HCT116 (cell line): ENCODE data around the gene TBXA2R. TPM values are rescaled to one million over a fixed set of nuclear protein-coding genes. Genes with fewer than 3 reads are reported as not detected.
A peak's percentile ranks its signal among the peaks of the same experiment; 100 is the strongest.

Experiments
- ATAC-seq: fragments of 200-7000 bp; cut with Tn5 transposase; 2 replicates; pipeline ENCODE4 v1.9.1; 2020; ENCODE audit warnings: mild to moderate bottlenecking, moderate library complexity
- BruUV-seq: library from RNA; stranded (reverse); fragments of 400-500 nt; replicated peaks from 2 replicates; lab custom pipeline; 2021; lab: Mats Ljungman, UMichigan
- CTCF ChIA-PET: fragments of 300-600 bp; sonication (Branson Sonifier 250); formaldehyde crosslinking; loops from one replicate; lab custom pipeline; 2021; ENCODE audit warnings: antibody characterized with exemption; lab: Charles Lee
- POLR2A ChIA-PET: fragments of 300-600, 350-600 bp; sonication (Branson Sonifier 250); formaldehyde crosslinking; loops from one replicate; lab custom pipeline; 2021; ENCODE audit warnings: antibody characterized with exemption; lab: Charles Lee
- RAD21 ChIA-PET, 2 experiments: fragments of 300-600 bp; sonication (Branson Sonifier 250); formaldehyde crosslinking; loops; one replicate each; lab custom pipeline; 2023; ENCODE audit warnings: low total read pairs in 2 of 2; ENCODE audit not compliant: uncharacterized antibody in 2 of 2, unreplicated experiment in 2 of 2, low non-redundant PET in 1 of 2; lab: Charles Lee
- DNase-seq: peaks from one replicate; pipeline ENCODE4 v3.0.0-alpha.2; 2010; ENCODE audit warnings: low read depth, low spot score
- H2AFZ ChIP-seq: fragments of 200-600 bp; shearing (Covaris generic), sonication (generic); 2 replicates; pipeline ENCODE4 v1.6.1; 2017; ENCODE audit warnings: low read depth, mixed run types, mixed read lengths, antibody characterized with exemption, low read length; ENCODE audit not compliant: poor library complexity, severe bottlenecking
- H3K27ac ChIP-seq: 2 replicates; pipeline ENCODE4 v1.5.1; 2012; ENCODE audit warnings: low read depth, low read length
- H3K27me3 ChIP-seq: fragments of 200-600 bp; sonication (generic); 2 replicates; pipeline ENCODE4 v1.6.1; 2016; ENCODE audit warnings: mixed run types, low read length, mixed read lengths; ENCODE audit not compliant: insufficient read depth
- H3K36me3 ChIP-seq, 2 experiments: fragments of 200-500 bp in 1 of 2; fragments of 200-600 bp in 1 of 2; sonication (Bioruptor generic) in 1 of 2; sonication (generic) in 1 of 2; 2 replicates each; pipeline versions ENCODE4 v1.5.1 to v1.6.1; 2014 to 2016; ENCODE audit warnings: low read length in 2 of 2, inconsistent platforms in 1 of 2, mixed read lengths in 1 of 2, mixed run types in 1 of 2; ENCODE audit not compliant: insufficient read depth in 2 of 2, control insufficient read depth in 1 of 2
- H3K4me1 ChIP-seq, 2 experiments: fragments of 200-600 bp in 1 of 2; sonication (generic) in 1 of 2; 2 replicates each; pipeline versions ENCODE4 v1.5.1 to v1.6.1; 2012 to 2017; ENCODE audit warnings: low read length in 2 of 2, inconsistent platforms in 1 of 2, mild to moderate bottlenecking in 1 of 2, mixed read lengths in 1 of 2, mixed run types in 1 of 2, moderate library complexity in 1 of 2; ENCODE audit not compliant: insufficient read depth in 2 of 2, control insufficient read depth in 1 of 2
- H3K4me2 ChIP-seq: fragments of 200-600 bp; sonication (generic); 2 replicates; pipeline ENCODE4 v1.6.1; 2017; ENCODE audit warnings: mixed run types, low read length, mixed read lengths
- H3K4me3 ChIP-seq, 2 experiments: fragments of 200-600 bp in 1 of 2; sonication (generic) in 1 of 2; replicated peaks in 1 of 2; 2 replicates each; pipeline ENCODE4 v1.5.1; 2011 to 2016; ENCODE audit warnings: low read length in 2 of 2, control low read depth in 1 of 2, low read depth in 1 of 2, mild to moderate bottlenecking in 1 of 2, mixed read lengths in 1 of 2, mixed run types in 1 of 2
- H3K79me2 ChIP-seq: fragments of 200-600 bp; sonication (generic); 2 replicates; pipeline ENCODE4 v1.6.1; 2017; ENCODE audit warnings: mild to moderate bottlenecking, mixed run types, low read length, moderate library complexity, mixed read lengths; ENCODE audit not compliant: insufficient read depth
- H3K9ac ChIP-seq: fragments of 200-600 bp; sonication (generic); 2 replicates; pipeline ENCODE4 v1.6.1; 2016; ENCODE audit warnings: low read length, mixed read lengths
- H3K9me2 ChIP-seq: fragments of 200-600 bp; sonication (generic), shearing (Covaris generic); 2 replicates; pipeline ENCODE4 v1.6.1; 2017; ENCODE audit warnings: mixed run types, mild to moderate bottlenecking, moderate library complexity; ENCODE audit not compliant: insufficient read depth
- H3K9me3 ChIP-seq, 2 experiments: fragments of 200-500 bp in 1 of 2; fragments of 200-600 bp in 1 of 2; sonication (Bioruptor generic) in 1 of 2; sonication (generic) in 1 of 2; 2 replicates each; pipeline ENCODE4 v1.6.1; 2014 to 2017; ENCODE audit warnings: low read length in 2 of 2, mixed read lengths in 2 of 2, inconsistent platforms in 1 of 2, low read depth in 1 of 2, mild to moderate bottlenecking in 1 of 2, mixed run types in 1 of 2, moderate library complexity in 1 of 2; ENCODE audit not compliant: control insufficient read depth in 1 of 2, insufficient read depth in 1 of 2
- H4K20me1 ChIP-seq: fragments of 200-600 bp; sonication (generic), shearing (Covaris generic); 2 replicates; pipeline ENCODE4 v1.6.1; 2017; ENCODE audit warnings: mixed run types, mild to moderate bottlenecking, moderate library complexity; ENCODE audit not compliant: insufficient read depth
- EGR1 ChIP-seq: IDR thresholded peaks from 2 replicates; pipeline ENCODE4 v1.6.1; 2012; ENCODE audit warnings: low read depth
- FOSL1 ChIP-seq: IDR thresholded peaks from 2 replicates; pipeline ENCODE4 v1.6.1; 2012; ENCODE audit warnings: low read depth
- MAX ChIP-seq: IDR thresholded peaks from 2 replicates; pipeline ENCODE4 v1.6.1; 2012
- POLR2AphosphoS5 ChIP-seq: IDR thresholded peaks from 2 replicates; pipeline ENCODE4 v1.6.1; 2011; ENCODE audit warnings: mild to moderate bottlenecking, low read depth, low read length, moderate library complexity
- intact Hi-C: fragments of 100-400 bp; cut with micrococcal nuclease; formaldehyde crosslinking; loops from 2 replicates; pipeline ENCODE4 v1.10.0; 2022
- total RNA-seq: library from RNA; stranded (reverse); gene quantifications from one replicate; pipeline ENCODE4 v1.2.1, GENCODE V29; 2021; ENCODE audit not compliant: unreplicated experiment
- TF ChIP-seq, protein P1 (sequence below): IDR thresholded peaks from 2 replicates; pipeline ENCODE4 v1.6.1; 2011; ENCODE audit warnings: mild to moderate bottlenecking, low read length, moderate library complexity; ENCODE audit not compliant: insufficient replicate concordance; ENCODE audit errors: extremely low read depth

Gene TBXA2R
- total RNA-seq, 1 experiment from 2014 or later: 2.3 TPM

DNA sequence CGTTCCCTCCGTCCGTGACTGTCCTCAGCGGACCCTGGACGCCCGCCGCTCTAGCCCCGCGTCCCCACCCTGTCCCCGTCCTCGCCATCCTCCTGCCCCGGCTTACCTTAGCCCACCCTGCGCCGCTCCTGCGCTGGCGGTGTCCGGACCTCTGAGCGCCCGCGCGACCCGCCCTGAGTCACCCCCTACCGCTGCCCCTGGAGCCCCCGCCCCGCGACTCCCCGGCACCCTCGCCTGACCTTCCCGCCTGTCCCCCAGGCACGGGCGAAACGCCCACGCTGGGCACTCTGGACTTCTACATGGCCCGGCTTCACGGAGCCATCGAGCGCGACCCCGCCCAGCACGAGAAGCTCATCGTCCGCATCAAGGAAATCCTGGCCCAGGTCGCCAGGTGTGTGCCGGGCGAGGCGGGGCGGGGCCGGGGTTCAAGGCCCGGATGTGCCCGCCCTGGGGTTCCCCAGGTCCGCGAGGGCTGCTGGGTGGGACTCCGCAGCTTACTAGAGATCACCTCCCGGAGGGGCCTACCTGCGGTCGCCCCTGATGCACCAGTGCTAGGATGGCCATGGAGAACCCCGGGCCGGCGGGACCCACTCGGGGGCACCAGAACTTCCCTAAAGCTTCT lies 28.8 kb downstream of the TBXA2R start:
- Histone ChIP-seq H4K20me1 (no peaks in the 10 kb centered on the region; the same call in 1 of the 2 replicates), H3K9me2 (no peaks in the 10 kb centered on the region), H3K4me2 (peak overlapping the region; percentile 65), H3K4me3 (peak overlapping the region; percentile 40 to 54), H3K27ac (peak overlapping the region; percentile 47; the same call in 1 of the 2 replicates), H3K4me1 (peaks cover 18 to 66% of the 10 kb centered on the region in 2 experiments), H3K36me3 (peaks cover 3 to 21% of the 10 kb centered on the region in 2 experiments; a peak in 2 of 4 replicates), H3K27me3 (no peaks in the 10 kb centered on the region), H2AFZ (no peak overlapping the region), H3K9ac (peak overlapping the region; percentile 58), H3K79me2 (peaks cover 24% of the 10 kb centered on the region; the same call in 1 of the 2 replicates), H3K9me3 (no peaks in the 10 kb centered on the region)
- RAD21 ChIA-PET: no interaction called here
- POLR2A ChIA-PET: interaction anchor here (0.9 to 1.5 kb wide), 3 partner anchors 9 to 21 kb away, joined by 3 to 6 read pairs (median 3); partner anchors contain the start of gene MFSD12
- TF ChIP-seq FOSL1 (no peak), EGR1 (peak; percentile 68), MAX (peak; percentile 53; the same call in 1 of the 2 replicates), POLR2AphosphoS5 (peak; percentile 63; the same call in 1 of the 2 replicates)
- TF ChIP-seq, protein P1, sequence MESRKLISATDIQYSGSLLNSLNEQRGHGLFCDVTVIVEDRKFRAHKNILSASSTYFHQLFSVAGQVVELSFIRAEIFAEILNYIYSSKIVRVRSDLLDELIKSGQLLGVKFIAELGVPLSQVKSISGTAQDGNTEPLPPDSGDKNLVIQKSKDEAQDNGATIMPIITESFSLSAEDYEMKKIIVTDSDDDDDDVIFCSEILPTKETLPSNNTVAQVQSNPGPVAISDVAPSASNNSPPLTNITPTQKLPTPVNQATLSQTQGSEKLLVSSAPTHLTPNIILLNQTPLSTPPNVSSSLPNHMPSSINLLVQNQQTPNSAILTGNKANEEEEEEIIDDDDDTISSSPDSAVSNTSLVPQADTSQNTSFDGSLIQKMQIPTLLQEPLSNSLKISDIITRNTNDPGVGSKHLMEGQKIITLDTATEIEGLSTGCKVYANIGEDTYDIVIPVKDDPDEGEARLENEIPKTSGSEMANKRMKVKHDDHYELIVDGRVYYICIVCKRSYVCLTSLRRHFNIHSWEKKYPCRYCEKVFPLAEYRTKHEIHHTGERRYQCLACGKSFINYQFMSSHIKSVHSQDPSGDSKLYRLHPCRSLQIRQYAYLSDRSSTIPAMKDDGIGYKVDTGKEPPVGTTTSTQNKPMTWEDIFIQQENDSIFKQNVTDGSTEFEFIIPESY: no peak
- intact Hi-C loops: loop anchor here (10.0 kb wide), 1 partner anchor 627 kb away; no protein-coding TSS in a partner anchor
- CTCF ChIA-PET: no interaction called here
- DNase-seq (no peak), ATAC-seq (peak; percentile 6; the same call in 1 of the 2 replicates)
- BruUV-seq: no TSS peak
